Measurements from ENCODE around the gene TRABD. TPM values are rescaled to one million over a fixed set of nuclear protein-coding genes. Genes with fewer than 3 reads are reported as not detected.

TRABD gene
- total RNA-seq, 4 donors from 2014 or later, result 10.8 to 30.5 (median 17.8) TPM

DNA sequence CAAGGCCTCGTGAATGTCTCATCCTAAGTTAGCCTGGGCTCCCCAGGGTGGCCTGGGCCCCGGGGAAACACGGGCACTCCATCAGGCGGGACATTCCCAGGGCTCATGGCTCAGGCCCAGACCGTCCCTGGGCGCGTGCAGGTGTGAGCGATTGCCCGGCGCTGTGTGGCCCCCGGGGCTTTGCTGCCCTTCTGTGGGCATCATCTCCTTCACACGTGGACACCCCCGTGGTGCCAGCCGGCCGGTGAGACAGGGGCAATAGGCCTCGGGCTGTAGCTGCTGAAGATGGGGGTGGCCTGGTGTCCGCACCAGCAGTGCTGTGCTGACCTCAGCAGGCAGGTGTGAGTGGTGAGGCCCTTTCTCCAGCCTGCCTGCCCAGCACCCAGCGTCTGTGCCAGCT lies 10.5 kb downstream of the TRABD start:
- no peak for TF ChIP-seq CTCF (IDR thresholded peaks at IDR 0.05; ENCODE audit: low read depth)

GRCh38 chr22:50197000-50197800 lies 11.5 kb downstream of the TRABD start:
- TF ChIP-seq CTCF (IDR thresholded peaks at IDR 0.05; ENCODE audit: low read depth), result no peak

DNA sequence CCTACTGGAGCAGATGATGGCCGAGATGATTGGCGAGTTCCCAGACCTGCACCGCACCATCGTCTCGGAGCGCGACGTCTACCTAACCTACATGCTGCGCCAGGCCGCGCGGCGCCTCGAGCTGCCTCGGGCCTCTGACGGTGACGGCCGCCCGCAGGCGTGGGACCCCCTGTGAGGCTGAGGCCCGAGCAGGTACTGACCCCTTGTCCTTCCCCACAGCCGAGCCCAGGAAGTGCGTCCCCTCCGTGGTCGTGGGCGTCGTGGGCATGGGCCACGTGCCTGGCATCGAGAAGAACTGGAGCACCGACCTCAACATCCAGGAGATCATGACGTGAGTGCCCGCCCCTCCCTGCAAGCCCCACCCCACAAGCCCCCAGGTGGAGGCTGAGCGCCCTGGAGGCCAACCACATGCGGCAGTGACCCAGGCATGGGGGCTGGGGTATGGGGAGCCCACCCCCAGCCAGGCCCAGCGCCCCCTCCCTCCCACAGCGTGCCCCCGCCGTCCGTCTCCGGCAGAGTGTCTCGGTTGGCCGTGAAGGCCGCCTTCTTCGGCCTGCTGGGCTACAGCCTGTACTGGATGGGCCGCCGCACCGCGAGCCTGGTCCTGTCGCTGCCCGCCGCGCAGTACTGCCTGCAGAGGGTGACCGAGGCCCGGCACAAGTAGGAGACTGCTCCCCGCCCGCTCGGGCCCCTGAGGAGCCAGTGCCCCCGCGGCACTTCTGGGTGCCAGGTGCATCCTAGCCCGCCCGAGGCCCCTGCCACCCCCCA lies 12.3 kb downstream of the TRABD start:
- TF ChIP-seq CTCF (IDR thresholded peaks at IDR 0.05; ENCODE audit: low read depth), result no peak

- TF ChIP-seq CTCF (IDR thresholded peaks at IDR 0.05; ENCODE audit: low read depth), result no peak
These were observed 12.9 kb downstream of the TRABD start for GRCh38 chr22:50198624-50199017.

- TF ChIP-seq CTCF (IDR thresholded peaks at IDR 0.05; ENCODE audit: low read depth), result no peak
These were observed 13.6 kb downstream of the TRABD start for GRCh38 chr22:50199251-50199721.

DNA sequence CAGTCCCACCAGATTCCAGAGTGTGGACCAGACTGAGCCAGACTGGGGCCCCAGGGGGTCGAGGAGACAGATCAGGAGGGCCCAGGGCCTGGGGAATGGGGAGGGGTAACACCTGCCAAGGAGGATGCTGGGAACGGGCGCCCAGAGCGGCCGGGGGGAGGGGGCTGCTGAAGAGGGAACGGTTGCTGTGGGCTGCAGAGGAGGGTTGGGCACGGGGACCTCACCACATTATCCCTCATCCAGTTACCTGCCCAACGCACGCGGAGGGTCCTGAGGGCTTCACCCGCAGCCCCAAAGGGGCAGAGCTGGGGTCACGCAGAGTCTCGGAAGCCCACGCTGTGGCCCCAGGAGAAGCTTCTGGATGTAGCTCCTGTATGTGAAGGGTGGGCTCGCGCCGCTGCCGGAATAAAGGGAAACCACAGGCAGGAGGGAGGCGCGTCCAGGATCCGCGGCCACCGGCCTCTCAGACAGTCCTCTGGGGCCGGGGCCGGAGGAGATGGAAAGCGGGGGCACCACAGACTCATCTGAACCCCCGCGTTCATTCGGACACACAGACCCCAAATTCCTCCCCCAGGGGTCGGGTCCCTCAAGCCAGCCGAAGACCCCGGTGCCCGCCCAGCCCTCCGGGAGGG lies 14.2 kb downstream of the TRABD start:
- TF ChIP-seq CTCF (IDR thresholded peaks at IDR 0.05; ENCODE audit: low read depth), result no peak

Measured in subcutaneous adipose tissue (tissue), 4 donors.